Thymus (tissue), 14 donors: ENCODE results near the gene ANKRD31. TPM values are rescaled to one million over a fixed set of nuclear protein-coding genes. Genes with fewer than 3 reads are reported as not detected.

Source experiments
- DNase-seq, 9 donors: peaks; one replicate each; pipeline ENCODE4 v3.0.0-alpha.2; 2013; ENCODE audit warnings: low spot score in 9 of 9, low read depth in 6 of 9, missing footprints in 1 of 9
- H3K27ac ChIP-seq, 2 donors: one replicate each; pipeline ENCODE4 v1.5.1; 2013; ENCODE audit warnings: control low read depth in 1 of 2, low read depth in 1 of 2, low read length in 1 of 2, mild to moderate bottlenecking in 1 of 2, moderate library complexity in 1 of 2
- H3K27me3 ChIP-seq, 2 donors: one replicate each; pipeline ENCODE4 v1.5.1; 2013; ENCODE audit warnings: low read length in 1 of 2; ENCODE audit not compliant: control insufficient read depth in 2 of 2, insufficient read depth in 1 of 2
- H3K36me3 ChIP-seq, 2 donors: one replicate each; pipeline ENCODE4 v1.5.1; 2013; ENCODE audit warnings: low read length in 1 of 2, mild to moderate bottlenecking in 1 of 2, moderate library complexity in 1 of 2; ENCODE audit not compliant: control insufficient read depth in 2 of 2, insufficient read depth in 2 of 2
- H3K4me1 ChIP-seq, 2 donors: one replicate each; pipeline ENCODE4 v1.5.1; 2013; ENCODE audit warnings: low read length in 2 of 2; ENCODE audit not compliant: control insufficient read depth in 2 of 2, insufficient read depth in 2 of 2
- H3K4me3 ChIP-seq, 2 donors: one replicate each; pipeline ENCODE4 v1.5.1; 2013; ENCODE audit warnings: low read length in 2 of 2, control low read depth in 1 of 2, mild to moderate bottlenecking in 1 of 2
- H3K9me3 ChIP-seq, 2 donors: one replicate each; pipeline ENCODE4 v1.5.1; 2013; ENCODE audit warnings: low read length in 1 of 2, mild to moderate bottlenecking in 1 of 2; ENCODE audit not compliant: control insufficient read depth in 2 of 2, insufficient read depth in 1 of 2
- WGBS: extraction: QIAGEN DNeasy Blood & Tissue Kit; methylation state at CpG from one replicate; pipeline ENCODE4 v1.1.7; 2013; 5-methylcytosine and 5-hydroxymethylcytosine counted together
- long read RNA-seq, 10 donors: transcript quantifications; one replicate each; lab custom pipeline, GENCODE V29; 2026
- polyA plus RNA-seq: library from polyadenylated mRNA; stranded (reverse); fragments of 200-250 nt; gene quantifications from one replicate; pipeline ENCODE4 v1.2.3, GENCODE V29; 2013
- total RNA-seq: library from RNA; stranded (reverse); fragments of 120-200 nt; gene quantifications from one replicate; pipeline ENCODE4 v1.2.4, GENCODE V29; 2013
- donor health status: healthy.

The ANKRD31 gene
- total RNA-seq: 0.61 TPM
- polyA plus RNA-seq: 0.64 TPM
- long read RNA-seq, donor 1: 0 reads
- long read RNA-seq, donor 2: 0 reads
- long read RNA-seq, donor 3: 0 reads
- long read RNA-seq, donor 4: 0 reads
- long read RNA-seq, donor 5: 0 reads
- long read RNA-seq, donor 6: 0 reads
- long read RNA-seq, donor 7: 0 reads
- long read RNA-seq, donor 8: 0 reads
- long read RNA-seq, donor 9: 0 reads
- long read RNA-seq, donor 10: 0 reads

DNA sequence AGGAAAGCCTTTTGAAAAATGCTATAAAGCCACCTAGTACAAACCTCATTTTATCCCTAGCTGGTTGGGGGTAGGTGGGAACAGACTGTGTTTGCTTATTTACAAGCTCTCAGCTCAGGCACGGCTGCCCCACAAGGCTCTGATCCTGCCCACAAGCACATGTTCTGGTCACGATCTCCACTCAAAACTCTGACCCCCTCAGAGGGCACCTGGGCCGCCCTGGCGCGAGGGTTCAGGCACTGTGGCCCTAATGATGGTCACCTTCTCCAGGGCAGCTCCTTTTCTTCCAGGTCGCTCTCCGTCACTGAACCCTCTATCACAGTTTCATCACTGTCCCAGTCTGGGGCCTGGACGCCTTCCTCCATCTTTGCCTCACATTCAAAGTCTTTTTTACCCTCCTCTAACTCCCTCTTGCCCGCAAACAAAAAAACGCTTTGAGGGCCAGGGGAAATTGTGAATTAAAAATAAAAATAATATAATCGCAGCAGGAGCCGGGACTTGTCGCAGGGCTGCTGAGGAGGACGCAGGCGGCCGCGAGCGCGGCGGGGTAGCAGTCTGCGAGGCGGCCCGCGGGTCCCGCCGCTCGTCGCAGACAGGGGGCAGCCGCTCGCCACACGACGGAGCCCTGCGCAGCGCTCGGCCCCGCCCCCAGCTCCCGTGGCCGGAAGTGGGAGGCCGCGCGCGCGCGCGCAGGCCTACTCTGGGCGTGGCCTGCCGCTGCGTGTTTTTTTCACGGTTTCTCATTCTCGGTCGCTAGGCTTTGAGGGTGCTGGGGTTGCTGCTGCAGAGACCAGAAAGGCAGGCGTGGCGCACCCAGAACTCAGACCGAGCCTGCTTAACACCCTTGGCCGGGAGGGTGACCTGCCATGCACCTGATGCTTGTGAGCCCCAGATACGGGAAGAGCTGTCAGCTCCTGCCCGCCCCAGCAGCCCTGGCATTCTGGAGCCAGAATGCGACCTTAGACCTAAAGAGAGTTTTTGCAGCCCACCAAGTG is at the start of gene ANKRD31:
Gene ANKRD31 (minus strand): TSS at position 557 of the 995 bp plus-strand sequence. CDS start 192 bp downstream, at position 365.
- H3K27ac ChIP-seq: peak within 1 kb of the TSS; percentile 87 to 94
- H3K4me3 ChIP-seq: peak within 1 kb of the TSS; percentile 47 to 87
- H3K36me3 ChIP-seq: no peaks in the 10 kb centered on the region
- peak; percentile 69 to 96 (median 89) for DNase-seq
- 8% methylated on average over 58 of the region's 58 CpGs for WGBS
- peaks cover 5 to 11% of the 10 kb centered on the region in 2 donors for H3K4me1 ChIP-seq
- H3K9me3 ChIP-seq: no peaks in the 10 kb centered on the region
- no peaks in the 10 kb centered on the region for H3K27me3 ChIP-seq

- H3K36me3 ChIP-seq: no peaks in the 10 kb centered on the region
- no peak for DNase-seq
- H3K27ac ChIP-seq: no peak overlapping the region
- H3K27me3 ChIP-seq: no peaks in the 10 kb centered on the region
- H3K4me1 ChIP-seq: no peaks in the 10 kb centered on the region
- H3K4me3 ChIP-seq: no peak overlapping the region
- 98% methylated on average over 3 of the region's 3 CpGs for WGBS
- no peaks in the 10 kb centered on the region for H3K9me3 ChIP-seq
These were observed 49.6 kb upstream of the ANKRD31 start for GRCh38 chr5:75286211-75286773.

GRCh38 chr5:75282581-75282980 is 45.9 kb upstream of the ANKRD31 start:
- Histone ChIP-seq H3K27me3 (no peaks in the 10 kb centered on the region), H3K4me1 (peaks cover 2 to 5% of the 10 kb centered on the region in 2 donors), H3K27ac (no peak overlapping the region), H3K9me3 (no peaks in the 10 kb centered on the region), H3K4me3 (no peak overlapping the region), H3K36me3 (no peaks in the 10 kb centered on the region)
- DNase-seq: no peak
- WGBS: 95% methylated on average over 2 of the region's 2 CpGs

DNA sequence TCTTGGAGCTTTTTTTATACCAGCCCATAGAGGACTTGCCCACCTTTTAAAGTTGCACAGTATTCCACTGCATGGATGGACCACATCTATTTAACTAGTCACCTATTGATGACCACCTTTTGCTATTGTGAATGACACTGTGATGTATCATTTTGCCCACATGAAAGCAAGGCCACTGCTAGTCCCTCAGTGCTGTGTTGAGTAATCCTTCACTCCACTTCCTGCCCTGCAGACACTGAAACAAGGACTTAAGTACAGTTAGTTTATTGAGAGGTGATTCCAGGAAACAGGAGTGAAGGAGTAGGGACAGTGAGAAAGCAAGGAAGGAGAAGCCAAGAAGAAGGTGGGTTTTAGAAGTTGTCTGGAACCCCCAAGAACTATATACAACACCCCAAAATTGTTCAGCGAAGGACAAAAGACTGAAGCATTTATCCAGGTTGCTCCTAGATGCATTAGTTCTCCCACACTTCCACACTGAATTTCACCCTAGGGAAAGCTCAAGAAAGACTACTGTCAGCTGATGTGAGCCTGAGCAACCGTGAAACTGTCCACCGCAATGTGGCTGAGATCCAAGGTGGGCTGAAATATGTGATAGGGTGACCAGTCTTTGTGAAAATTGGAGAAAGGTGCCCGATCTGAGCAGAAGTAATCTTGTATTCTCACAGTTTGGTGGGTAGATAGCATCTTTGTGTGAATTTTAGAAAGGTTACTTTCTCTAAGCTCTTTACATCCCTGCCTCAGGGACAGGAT is 45.2 kb upstream of the ANKRD31 start:
- DNase-seq: no peak
- Histone ChIP-seq H3K27ac (no peak overlapping the region), H3K4me1 (peaks cover 2 to 5% of the 10 kb centered on the region in 2 donors), H3K27me3 (no peaks in the 10 kb centered on the region), H3K4me3 (no peak overlapping the region), H3K9me3 (no peaks in the 10 kb centered on the region), H3K36me3 (no peaks in the 10 kb centered on the region)
- whole genome bisulfite sequencing: 96% methylated on average over 4 of the region's 4 CpGs

DNA sequence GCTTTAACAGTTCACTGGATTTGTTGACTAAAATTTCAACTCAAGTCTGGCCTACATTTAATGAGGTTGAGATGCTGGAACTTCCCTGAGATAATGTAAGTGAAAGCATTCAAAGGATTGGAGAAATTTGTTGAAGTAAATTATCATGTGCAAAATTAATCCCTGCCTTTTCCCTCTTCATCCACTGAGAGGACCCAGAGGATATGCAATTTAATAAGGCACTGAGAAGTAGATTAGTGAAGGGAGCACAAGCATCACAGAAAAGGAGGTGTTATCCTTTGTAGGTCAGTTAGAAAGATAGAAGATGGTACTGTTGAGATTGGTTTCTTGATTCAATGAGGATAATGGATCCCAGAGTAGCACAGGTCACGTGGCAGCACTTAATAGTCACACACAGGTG is 42.6 kb upstream of the ANKRD31 start:
- Histone ChIP-seq H3K27me3 (no peaks in the 10 kb centered on the region), H3K9me3 (no peaks in the 10 kb centered on the region), H3K27ac (no peak overlapping the region), H3K4me3 (no peak overlapping the region), H3K36me3 (no peaks in the 10 kb centered on the region), H3K4me1 (peaks cover 2 to 5% of the 10 kb centered on the region in 2 donors)
- no peak for DNase-seq
- 33% methylated on average over 1 of the region's 1 CpG for WGBS

- H3K4me1 ChIP-seq: peaks cover 2 to 5% of the 10 kb centered on the region in 2 donors
- H3K9me3 ChIP-seq: no peaks in the 10 kb centered on the region
- H3K27ac ChIP-seq: no peak overlapping the region
- no peak for DNase-seq
- no peaks in the 10 kb centered on the region for H3K36me3 ChIP-seq
- 96% methylated on average over 4 of the region's 4 CpGs for WGBS
- no peaks in the 10 kb centered on the region for H3K27me3 ChIP-seq
- H3K4me3 ChIP-seq: no peak overlapping the region
These were observed 40.8 kb upstream of the ANKRD31 start for GRCh38 chr5:75277463-75277862.

DNA sequence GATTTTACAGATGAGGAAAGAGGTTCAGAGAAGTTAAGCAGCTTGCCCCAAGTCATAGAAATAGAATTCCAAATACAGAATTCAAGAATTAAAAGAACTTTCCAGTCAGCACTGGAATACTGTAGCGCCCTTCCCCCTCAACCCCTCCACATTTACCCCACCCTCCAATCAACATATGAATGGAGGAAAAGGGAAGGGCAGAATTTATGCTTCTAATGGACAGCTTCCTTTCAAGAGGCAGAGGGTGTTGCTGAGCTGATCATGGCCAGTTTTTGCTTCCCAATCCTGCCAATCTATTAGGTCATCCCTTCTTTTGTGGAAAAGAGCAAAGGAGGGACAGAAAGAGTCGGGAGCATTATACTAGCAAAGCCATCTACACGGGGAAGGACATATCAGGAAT is 39.1 kb upstream of the ANKRD31 start:
- DNase-seq: no peak
- Histone ChIP-seq H3K4me3 (no peak overlapping the region), H3K4me1 (peaks cover 2 to 5% of the 10 kb centered on the region in 2 donors), H3K36me3 (no peaks in the 10 kb centered on the region), H3K27me3 (no peaks in the 10 kb centered on the region), H3K27ac (no peak overlapping the region), H3K9me3 (no peaks in the 10 kb centered on the region)
- 91% methylated on average over 3 of the region's 3 CpGs for WGBS

GRCh38 chr5:75275147-75275546 is 38.5 kb upstream of the ANKRD31 start:
- DNase-seq: no peak
- H3K4me1 ChIP-seq: peaks cover 2 to 5% of the 10 kb centered on the region in 2 donors
- H3K4me3 ChIP-seq: no peak overlapping the region
- H3K9me3 ChIP-seq: no peaks in the 10 kb centered on the region
- H3K36me3 ChIP-seq: no peaks in the 10 kb centered on the region
- no peak overlapping the region for H3K27ac ChIP-seq
- 97% methylated on average over 1 of the region's 1 CpG for WGBS
- H3K27me3 ChIP-seq: no peaks in the 10 kb centered on the region
